Astrocyte (in vitro differentiated cells and primary cell): ENCODE measurements around the gene SPAG6. TPM values are rescaled to one million over a fixed set of nuclear protein-coding genes. Genes with fewer than 3 reads are reported as not detected.
A peak's percentile ranks its signal among the peaks of the same experiment; 100 is the strongest.

Experiments
- DNase-seq: peaks from one replicate; pipeline ENCODE4 v3.0.0-alpha.2; 2010; ENCODE audit warnings: low read depth
- FAIRE-seq: peaks from 2 replicates; lab custom pipeline; 2011; peaks lifted over from hg19 to GRCh38; lab: Jason Lieb, UNC
- H2AFZ ChIP-seq: 2 replicates; pipeline ENCODE4 v1.6.0; 2012; ENCODE audit warnings: low read depth, low read length, inconsistent platforms
- H3K27ac ChIP-seq: 2 replicates; pipeline ENCODE4 v1.5.1; 2011; ENCODE audit warnings: low read depth, low read length, inconsistent platforms
- H3K27me3 ChIP-seq: 2 replicates; pipeline ENCODE4 v1.6.0; 2011; ENCODE audit warnings: low read length, inconsistent platforms; ENCODE audit not compliant: insufficient read depth
- H3K36me3 ChIP-seq: 2 replicates; pipeline ENCODE4 v1.5.1; 2011; ENCODE audit warnings: low read length, inconsistent platforms; ENCODE audit not compliant: insufficient read depth
- H3K4me1 ChIP-seq: 2 replicates; pipeline ENCODE4 v1.5.1; 2011; ENCODE audit warnings: low read length, inconsistent platforms; ENCODE audit not compliant: insufficient read depth
- H3K4me2 ChIP-seq: 2 replicates; pipeline ENCODE4 v1.6.0; 2012; ENCODE audit warnings: low read length, inconsistent platforms
- H3K4me3 ChIP-seq: 2 replicates; pipeline ENCODE4 v1.5.1; 2011; ENCODE audit warnings: low read depth, mild to moderate bottlenecking, low read length, inconsistent platforms; ENCODE audit not compliant: insufficient read depth
- H3K79me2 ChIP-seq: 2 replicates; pipeline ENCODE4 v1.6.0; 2012; ENCODE audit warnings: mild to moderate bottlenecking, low read length, inconsistent platforms; ENCODE audit not compliant: insufficient read depth
- H3K9ac ChIP-seq: 2 replicates; pipeline ENCODE4 v1.6.0; 2012; ENCODE audit warnings: mild to moderate bottlenecking, low read length, inconsistent platforms
- H3K9me3 ChIP-seq: 2 replicates; pipeline ENCODE4 v1.5.1; 2012; ENCODE audit warnings: low read depth, mild to moderate bottlenecking, low read length, inconsistent platforms; ENCODE audit not compliant: insufficient read depth
- H4K20me1 ChIP-seq: 2 replicates; pipeline ENCODE4 v1.6.0; 2012; ENCODE audit warnings: low read length, inconsistent platforms; ENCODE audit not compliant: insufficient read depth
- H3K27ac Mint-ChIP-seq: one replicate; pipeline ENCODE4 v1.8.0; 2021; ENCODE audit warnings: mild to moderate bottlenecking, mixed read lengths; ENCODE audit not compliant: unreplicated experiment
- H3K27me3 Mint-ChIP-seq: one replicate; pipeline ENCODE4 v1.8.0; 2021; ENCODE audit warnings: low read depth, mixed read lengths; ENCODE audit not compliant: unreplicated experiment
- H3K36me3 Mint-ChIP-seq: one replicate; pipeline ENCODE4 v1.8.0; 2021; ENCODE audit warnings: low read depth, mixed read lengths; ENCODE audit not compliant: unreplicated experiment
- H3K4me1 Mint-ChIP-seq: one replicate; pipeline ENCODE4 v1.8.0; 2021; ENCODE audit warnings: low read depth, mixed read lengths; ENCODE audit not compliant: unreplicated experiment
- H3K4me3 Mint-ChIP-seq: one replicate; pipeline ENCODE4 v1.8.0; 2021; ENCODE audit warnings: mild to moderate bottlenecking, moderate library complexity, mixed read lengths; ENCODE audit not compliant: unreplicated experiment
- H3K9me3 Mint-ChIP-seq: one replicate; pipeline ENCODE4 v1.8.0; 2021; ENCODE audit warnings: mild to moderate bottlenecking, mixed read lengths; ENCODE audit not compliant: unreplicated experiment
- EZH2 ChIP-seq: IDR thresholded peaks from 2 replicates; pipeline ENCODE4 v1.6.1; 2012; ENCODE audit warnings: mild to moderate bottlenecking, low read length, inconsistent platforms; ENCODE audit not compliant: insufficient read depth
- total RNA-seq: library from RNA; stranded (reverse); gene quantifications from 2 replicates; pipeline ENCODE4 v1.2.1, GENCODE V29; 2021
- TF ChIP-seq, protein P1 (sequence below): IDR thresholded peaks from 2 replicates; pipeline ENCODE4 v1.5.1; 2011; ENCODE audit warnings: low read depth, mild to moderate bottlenecking, inconsistent platforms, low read length, moderate library complexity; ENCODE audit not compliant: insufficient read depth

The SPAG6 gene
- total RNA-seq, 1 donor from 2014 or later: not detected

GRCh38 chr10:22317771-22318565 is 27.3 kb upstream of the SPAG6 start:
- Histone ChIP-seq H3K27ac (no peak overlapping the region), H3K9ac (no peak overlapping the region), H3K4me2 (peak overlapping the region; percentile 87), H2AFZ (no peak overlapping the region), H3K27me3 (peaks cover 11% of the 10 kb centered on the region), H3K9me3 (no peaks in the 10 kb centered on the region), H3K79me2 (peaks cover 27% of the 10 kb centered on the region), H4K20me1 (peaks cover 9% of the 10 kb centered on the region), H3K36me3 (no peaks in the 10 kb centered on the region), H3K4me1 (peaks cover 21% of the 10 kb centered on the region), H3K4me3 (no peak overlapping the region)
- FAIRE-seq (peak; percentile 29), DNase-seq (no peak)
- H3K9me3 Mint-ChIP-seq: no peaks in the 10 kb centered on the region
- TF ChIP-seq EZH2: no peak
- TF ChIP-seq, protein P1, sequence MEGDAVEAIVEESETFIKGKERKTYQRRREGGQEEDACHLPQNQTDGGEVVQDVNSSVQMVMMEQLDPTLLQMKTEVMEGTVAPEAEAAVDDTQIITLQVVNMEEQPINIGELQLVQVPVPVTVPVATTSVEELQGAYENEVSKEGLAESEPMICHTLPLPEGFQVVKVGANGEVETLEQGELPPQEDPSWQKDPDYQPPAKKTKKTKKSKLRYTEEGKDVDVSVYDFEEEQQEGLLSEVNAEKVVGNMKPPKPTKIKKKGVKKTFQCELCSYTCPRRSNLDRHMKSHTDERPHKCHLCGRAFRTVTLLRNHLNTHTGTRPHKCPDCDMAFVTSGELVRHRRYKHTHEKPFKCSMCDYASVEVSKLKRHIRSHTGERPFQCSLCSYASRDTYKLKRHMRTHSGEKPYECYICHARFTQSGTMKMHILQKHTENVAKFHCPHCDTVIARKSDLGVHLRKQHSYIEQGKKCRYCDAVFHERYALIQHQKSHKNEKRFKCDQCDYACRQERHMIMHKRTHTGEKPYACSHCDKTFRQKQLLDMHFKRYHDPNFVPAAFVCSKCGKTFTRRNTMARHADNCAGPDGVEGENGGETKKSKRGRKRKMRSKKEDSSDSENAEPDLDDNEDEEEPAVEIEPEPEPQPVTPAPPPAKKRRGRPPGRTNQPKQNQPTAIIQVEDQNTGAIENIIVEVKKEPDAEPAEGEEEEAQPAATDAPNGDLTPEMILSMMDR: no peak
- H3K4me1 Mint-ChIP-seq: peaks cover 11% of the 10 kb centered on the region
- peak overlapping the region; percentile 47 for H3K4me3 Mint-ChIP-seq
- H3K27me3 Mint-ChIP-seq: peaks cover 37% of the 10 kb centered on the region
- no peak overlapping the region for H3K27ac Mint-ChIP-seq
- H3K36me3 Mint-ChIP-seq: peaks cover 2% of the 10 kb centered on the region

DNA sequence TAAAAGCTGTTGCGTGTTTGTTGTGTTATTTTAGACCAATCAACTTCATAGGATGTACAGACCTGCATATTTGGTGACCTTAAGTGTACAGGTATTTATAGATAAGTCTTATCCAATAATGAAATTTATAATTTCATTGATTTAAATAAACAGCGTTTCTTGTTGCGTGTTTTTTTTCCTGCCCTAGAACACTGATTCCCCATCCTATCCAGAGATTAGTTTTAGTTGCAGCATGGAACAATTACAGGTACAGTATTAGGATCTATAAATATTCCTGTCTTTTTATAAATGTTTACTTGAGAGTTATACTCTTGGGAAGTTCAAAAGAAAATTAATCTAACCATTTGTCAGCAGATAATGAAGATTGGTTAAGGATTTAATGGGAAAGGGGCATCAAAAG is 26.5 kb upstream of the SPAG6 start:
- Mint-ChIP-seq H3K4me1 (peaks cover 11% of the 10 kb centered on the region), H3K27ac (no peak overlapping the region), H3K9me3 (no peaks in the 10 kb centered on the region), H3K27me3 (peaks cover 43% of the 10 kb centered on the region), H3K4me3 (no peak overlapping the region), H3K36me3 (peaks cover 2% of the 10 kb centered on the region)
- FAIRE-seq: no peak
- Histone ChIP-seq H4K20me1 (peaks cover 17% of the 10 kb centered on the region), H3K4me2 (no peak overlapping the region), H3K27ac (no peak overlapping the region), H3K36me3 (no peaks in the 10 kb centered on the region), H3K9ac (no peak overlapping the region), H3K27me3 (peaks cover 19% of the 10 kb centered on the region), H2AFZ (no peak overlapping the region), H3K4me3 (no peak overlapping the region), H3K9me3 (no peaks in the 10 kb centered on the region), H3K4me1 (peaks cover 21% of the 10 kb centered on the region), H3K79me2 (peaks cover 35% of the 10 kb centered on the region)
- DNase-seq: no peak
- TF ChIP-seq EZH2: no peak
- TF ChIP-seq, protein P1: no peak

DNA sequence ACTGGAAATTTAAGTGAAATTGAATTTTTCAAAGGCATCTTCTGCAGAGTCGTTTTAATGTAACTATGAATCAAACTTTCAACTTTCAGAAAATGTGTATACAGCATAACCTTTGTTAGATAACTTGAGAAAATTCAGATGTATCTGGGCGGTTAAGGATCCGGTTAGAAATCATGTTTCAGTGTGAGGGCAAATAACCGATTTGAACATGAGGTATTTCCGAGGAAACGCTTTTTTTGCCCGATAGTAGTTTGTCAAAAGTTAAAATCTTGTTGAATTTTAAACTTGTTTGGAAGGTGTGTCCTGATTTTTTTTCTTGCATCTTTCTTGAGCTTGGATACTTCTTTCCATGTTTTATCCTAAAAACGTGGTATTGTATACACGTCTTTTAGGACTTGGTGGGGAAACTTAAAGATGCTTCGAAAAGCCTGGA is 25.7 kb upstream of the SPAG6 start:
- Mint-ChIP-seq H3K9me3 (no peaks in the 10 kb centered on the region), H3K27me3 (peaks cover 45% of the 10 kb centered on the region), H3K27ac (no peak overlapping the region), H3K36me3 (peaks cover 2% of the 10 kb centered on the region), H3K4me1 (peaks cover 17% of the 10 kb centered on the region), H3K4me3 (peak overlapping the region; percentile 88)
- peaks cover 25% of the 10 kb centered on the region for H4K20me1 ChIP-seq
- H3K27ac ChIP-seq: no peak overlapping the region
- peak overlapping the region; percentile 64 for H3K9ac ChIP-seq
- peaks cover 27% of the 10 kb centered on the region for H3K27me3 ChIP-seq
- H3K4me1 ChIP-seq: peaks cover 22% of the 10 kb centered on the region
- H3K9me3 ChIP-seq: no peaks in the 10 kb centered on the region
- no peak overlapping the region for H2AFZ ChIP-seq
- H3K79me2 ChIP-seq: peaks cover 43% of the 10 kb centered on the region
- TF ChIP-seq, protein P1: no peak
- no peak for TF ChIP-seq EZH2
- peak overlapping the region; percentile 50 for H3K4me3 ChIP-seq
- FAIRE-seq: no peak
- H3K4me2 ChIP-seq: peak overlapping the region; percentile 80
- DNase-seq: no peak
- H3K36me3 ChIP-seq: no peaks in the 10 kb centered on the region
